Breast epithelium (tissue), 4 donors: Measurements from ENCODE around the gene EGFL7. TPM values are rescaled to one million over a fixed set of nuclear protein-coding genes. Genes with fewer than 3 reads are reported as not detected.
A peak's percentile ranks its signal among the peaks of the same experiment; 100 is the strongest.

Source experiments
- DNase-seq, 2 donors: peaks; one replicate each; pipeline ENCODE4 v3.0.0-alpha.2; 2019; ENCODE audit warnings: low spot score in 2 of 2
- H3K27ac ChIP-seq, 2 donors: fragments of 200-600 bp; sonication (generic) in 1 of 2; one replicate each; pipeline ENCODE4 v1.5.1; 2016 to 2019; ENCODE audit warnings: mild to moderate bottlenecking in 1 of 2
- H3K27me3 ChIP-seq, 2 donors: fragments of 200-600 bp; sonication (generic) in 1 of 2; one replicate each; pipeline versions ENCODE4 v1.5.1 to v1.6.0; 2017 to 2019; ENCODE audit warnings: control low read depth in 1 of 2, mild to moderate bottlenecking in 1 of 2
- H3K36me3 ChIP-seq: fragments of 200-600 bp; one replicate; pipeline ENCODE4 v1.5.1; 2019
- H3K4me1 ChIP-seq, 2 donors: fragments of 200-600 bp; sonication (generic); one replicate each; pipeline ENCODE4 v1.5.1; 2016 to 2019; ENCODE audit warnings: control low read depth in 1 of 2
- H3K4me3 ChIP-seq, 3 donors: fragments of 200-600 bp; sonication (generic); 1 replicate in 2 of 3; 2 replicates in 1 of 3; pipeline ENCODE4 v1.5.1; 2016 to 2019; ENCODE audit warnings: mild to moderate bottlenecking in 3 of 3, moderate library complexity in 2 of 3
- H3K9me3 ChIP-seq, 2 donors: fragments of 200-600 bp; sonication (generic) in 1 of 2; one replicate each; pipeline ENCODE4 v1.5.1; 2016 to 2019; ENCODE audit warnings: control low read depth in 1 of 2
- POLR2A ChIP-seq: fragments of 450-650 bp; IDR thresholded peaks from one replicate; pipeline ENCODE4 v1.6.1; 2016; ENCODE audit warnings: antibody characterized with exemption, mild to moderate bottlenecking, moderate library complexity
- POLR2AphosphoS5 ChIP-seq, 3 donors: sonication (generic); formaldehyde crosslinking; IDR thresholded peaks; one replicate each; pipeline ENCODE4 v1.6.1; 2017; ENCODE audit warnings: antibody characterized with exemption in 3 of 3
- intact Hi-C: fragments of 100-400 bp; cut with DNase I; formaldehyde crosslinking; loops from one replicate; pipeline ENCODE4 v1.15.1; 2023; ENCODE audit warnings: low total_unique reads
- total RNA-seq, 3 donors: library from RNA; depleted of rRNA; stranded (reverse); fragments of >200 nt; gene quantifications; one replicate each; pipeline ENCODE4 v1.1.0, GENCODE V29; 2016
- TF ChIP-seq, protein P1 (sequence below), 3 donors: fragments of 450-650 bp; IDR thresholded peaks; one replicate each; pipeline ENCODE4 v1.5.1; 2016 to 2017; ENCODE audit warnings: antibody characterized with exemption in 3 of 3, mild to moderate bottlenecking in 3 of 3, moderate library complexity in 3 of 3

The EGFL7 gene
- total RNA-seq, 3 donors from 2014 or later = 48.9 to 138 (median 53.4) TPM

DNA sequence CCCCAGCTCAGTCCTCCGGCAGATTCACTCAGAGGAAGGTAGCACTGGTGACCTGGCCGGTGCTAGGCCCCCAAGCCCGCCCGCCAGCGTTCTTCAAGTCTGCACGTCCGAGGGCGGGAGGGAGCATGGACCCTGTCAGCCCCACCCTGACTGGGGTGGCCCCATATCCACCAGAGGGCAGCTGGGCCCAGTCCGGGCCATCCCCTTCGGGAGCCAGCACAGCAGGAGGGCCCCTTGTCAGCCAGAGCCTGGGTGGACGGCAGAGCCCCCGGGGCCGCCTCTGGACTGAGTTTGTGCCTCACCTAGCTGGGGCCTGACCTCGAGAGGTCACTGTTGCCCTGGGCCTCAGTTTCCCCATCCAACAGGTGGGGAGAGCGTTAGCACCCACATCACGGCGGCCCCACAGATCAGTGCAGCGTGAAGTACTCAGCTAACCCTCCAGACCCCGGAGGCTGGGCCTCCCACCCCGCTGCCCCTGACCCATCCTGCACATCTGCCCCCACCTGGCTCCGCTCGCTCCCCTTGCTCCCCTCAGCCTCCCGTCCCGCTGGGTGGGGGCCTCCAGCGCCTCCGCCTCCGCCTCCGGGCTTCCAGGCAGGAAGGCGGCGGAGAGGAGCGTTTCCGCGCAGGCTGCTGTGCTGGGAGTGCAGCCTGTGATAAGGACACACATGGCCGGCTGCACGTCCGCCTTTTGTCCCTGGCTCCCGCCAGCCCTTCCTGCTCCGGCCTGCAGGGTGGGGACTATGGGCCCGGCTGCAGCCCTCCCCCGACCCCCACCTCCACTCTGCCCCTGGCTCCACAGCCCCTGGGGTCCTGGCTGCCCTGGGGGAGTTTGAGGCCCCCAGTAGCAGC, 16.6 kb upstream of the EGFL7 start:
- H3K4me3 ChIP-seq = peak overlapping the region; percentile 28 to 56 (median 31)
- no peak for DNase-seq
- peaks cover 0 to 36% of the 10 kb centered on the region in 2 donors for H3K27me3 ChIP-seq
- intact Hi-C loops = no loop called here
- H3K4me1 ChIP-seq = no peaks in the 10 kb centered on the region
- H3K36me3 ChIP-seq = no peaks in the 10 kb centered on the region
- H3K9me3 ChIP-seq = no peaks in the 10 kb centered on the region
- peak overlapping the region; percentile 25 to 84 for H3K27ac ChIP-seq
- TF ChIP-seq POLR2A = no peak
- TF ChIP-seq, protein P1, sequence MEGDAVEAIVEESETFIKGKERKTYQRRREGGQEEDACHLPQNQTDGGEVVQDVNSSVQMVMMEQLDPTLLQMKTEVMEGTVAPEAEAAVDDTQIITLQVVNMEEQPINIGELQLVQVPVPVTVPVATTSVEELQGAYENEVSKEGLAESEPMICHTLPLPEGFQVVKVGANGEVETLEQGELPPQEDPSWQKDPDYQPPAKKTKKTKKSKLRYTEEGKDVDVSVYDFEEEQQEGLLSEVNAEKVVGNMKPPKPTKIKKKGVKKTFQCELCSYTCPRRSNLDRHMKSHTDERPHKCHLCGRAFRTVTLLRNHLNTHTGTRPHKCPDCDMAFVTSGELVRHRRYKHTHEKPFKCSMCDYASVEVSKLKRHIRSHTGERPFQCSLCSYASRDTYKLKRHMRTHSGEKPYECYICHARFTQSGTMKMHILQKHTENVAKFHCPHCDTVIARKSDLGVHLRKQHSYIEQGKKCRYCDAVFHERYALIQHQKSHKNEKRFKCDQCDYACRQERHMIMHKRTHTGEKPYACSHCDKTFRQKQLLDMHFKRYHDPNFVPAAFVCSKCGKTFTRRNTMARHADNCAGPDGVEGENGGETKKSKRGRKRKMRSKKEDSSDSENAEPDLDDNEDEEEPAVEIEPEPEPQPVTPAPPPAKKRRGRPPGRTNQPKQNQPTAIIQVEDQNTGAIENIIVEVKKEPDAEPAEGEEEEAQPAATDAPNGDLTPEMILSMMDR (IDR thresholded peaks at IDR 0.05) = no peak
- peak; percentile 23 to 83 (median 72) for TF ChIP-seq POLR2AphosphoS5 (IDR thresholded peaks at IDR 0.05)

DNA sequence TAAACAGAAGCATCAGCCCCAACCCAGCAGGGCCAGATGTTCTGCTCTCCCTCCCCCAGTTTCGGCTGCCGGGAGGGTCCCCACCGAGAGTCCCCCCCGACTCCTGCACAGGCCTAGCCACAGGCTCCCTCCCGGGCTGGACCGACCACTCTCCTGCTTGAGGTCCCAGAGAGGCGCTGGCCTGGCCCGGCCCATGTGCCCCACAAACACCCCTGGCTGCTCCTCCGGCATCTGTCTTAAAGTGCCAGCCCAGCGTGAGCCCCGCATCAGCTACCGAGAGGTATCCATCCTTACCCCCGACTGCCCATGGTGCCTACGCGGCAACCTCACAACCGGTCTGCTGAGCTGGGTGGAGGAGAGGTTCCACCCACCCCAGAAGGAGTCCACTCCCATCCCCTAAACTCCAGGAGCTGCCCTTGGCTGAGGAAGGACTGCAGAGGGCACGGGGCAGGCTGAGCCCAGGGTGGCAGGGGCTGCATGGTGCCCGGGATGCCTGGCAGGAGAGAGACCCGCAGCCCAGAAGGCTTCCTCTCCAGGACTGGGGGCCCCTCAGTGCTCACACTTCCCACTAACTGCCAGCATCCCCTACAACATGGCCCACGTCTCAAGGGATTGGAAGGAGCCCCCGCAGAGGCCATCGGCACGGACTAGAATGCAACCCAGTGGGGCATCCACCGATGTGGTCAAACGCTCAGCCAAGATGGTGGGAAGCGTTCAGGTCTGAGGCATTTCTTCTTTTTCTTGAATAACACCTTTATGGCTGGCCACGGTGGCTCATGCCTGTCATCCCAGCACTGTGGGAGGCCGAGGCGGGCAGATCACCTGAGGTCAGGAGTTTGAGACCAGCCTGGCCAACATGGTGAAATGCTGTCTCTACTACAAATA, 15.6 kb upstream of the EGFL7 start:
- peak overlapping the region; percentile 28 to 56 (median 31) for H3K4me3 ChIP-seq
- peak overlapping the region; percentile 10 to 84 for H3K27ac ChIP-seq
- TF ChIP-seq, protein P1 (IDR thresholded peaks at IDR 0.05) = no peak
- TF ChIP-seq POLR2AphosphoS5 (IDR thresholded peaks at IDR 0.05) = no peak
- no peak for TF ChIP-seq POLR2A
- H3K27me3 ChIP-seq = peaks cover 0 to 36% of the 10 kb centered on the region in 2 donors
- H3K4me1 ChIP-seq = no peaks in the 10 kb centered on the region
- no peak for DNase-seq
- H3K36me3 ChIP-seq = no peaks in the 10 kb centered on the region
- intact Hi-C loops = no loop called here
- no peaks in the 10 kb centered on the region for H3K9me3 ChIP-seq

DNA sequence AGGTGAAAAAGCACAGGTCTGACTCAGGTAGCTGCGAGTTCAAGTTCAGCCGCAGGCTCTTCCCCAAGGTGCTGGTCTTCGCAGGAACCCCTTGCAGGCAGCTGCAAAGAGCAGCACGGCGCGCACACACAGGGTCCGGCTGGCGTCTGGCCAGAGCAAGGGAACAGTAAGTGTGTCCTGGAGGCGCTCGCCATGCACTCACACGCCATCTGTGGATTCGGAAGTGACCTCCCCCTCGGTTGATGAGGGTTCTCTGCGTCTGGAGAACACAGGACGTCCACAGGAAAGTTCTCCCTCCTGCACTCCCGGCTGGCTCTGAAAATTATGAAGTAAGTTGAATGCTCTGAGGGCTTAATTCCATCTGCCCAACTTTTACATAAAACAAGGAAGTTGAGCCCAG, 14.0 kb upstream of the EGFL7 start:
- no peak for TF ChIP-seq POLR2AphosphoS5 (IDR thresholded peaks at IDR 0.05)
- TF ChIP-seq POLR2A = no peak
- TF ChIP-seq, protein P1 (IDR thresholded peaks at IDR 0.05) = no peak
- H3K4me1 ChIP-seq = no peaks in the 10 kb centered on the region
- H3K4me3 ChIP-seq = no peak overlapping the region
- intact Hi-C loops = no loop called here
- peaks cover 0 to 42% of the 10 kb centered on the region in 2 donors for H3K27me3 ChIP-seq
- DNase-seq = no peak
- H3K36me3 ChIP-seq = no peaks in the 10 kb centered on the region
- H3K9me3 ChIP-seq = no peaks in the 10 kb centered on the region
- H3K27ac ChIP-seq = peak overlapping the region in 1 of 2 donors; percentile 48

DNA sequence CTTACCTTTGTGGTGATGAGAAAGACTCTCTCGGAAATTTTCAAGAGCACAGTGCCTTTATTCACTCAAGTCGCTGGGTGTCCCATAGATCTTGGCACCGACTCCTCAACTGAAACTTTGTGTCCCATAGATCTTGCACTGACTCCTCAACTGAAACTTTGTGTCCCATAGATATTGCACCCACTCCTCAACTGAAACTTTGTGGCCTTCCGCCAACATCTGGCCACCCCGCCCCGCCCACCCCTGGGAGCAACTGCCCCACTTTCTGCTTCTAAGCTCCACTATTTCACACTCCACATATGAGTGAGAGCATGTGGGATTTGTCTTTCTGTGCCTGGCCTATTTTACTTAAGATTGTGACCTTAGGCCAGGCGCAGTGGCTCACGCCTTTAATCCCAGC, 12.7 kb upstream of the EGFL7 start:
- no peaks in the 10 kb centered on the region for H3K36me3 ChIP-seq
- TF ChIP-seq POLR2AphosphoS5 (IDR thresholded peaks at IDR 0.05) = no peak
- no peak for TF ChIP-seq POLR2A
- TF ChIP-seq, protein P1 (IDR thresholded peaks at IDR 0.05) = no peak
- peaks cover 0 to 36% of the 10 kb centered on the region in 2 donors for H3K27me3 ChIP-seq
- no peak overlapping the region for H3K4me3 ChIP-seq
- intact Hi-C loops = loop anchor here (10.0 kb wide), 1 partner anchor 1835 kb away; no protein-coding TSS in a partner anchor
- H3K9me3 ChIP-seq = no peaks in the 10 kb centered on the region
- no peaks in the 10 kb centered on the region for H3K4me1 ChIP-seq
- DNase-seq = no peak
- peak overlapping the region in 1 of 2 donors; percentile 7 for H3K27ac ChIP-seq
